Measurements from ENCODE around the gene L1TD1.

L1TD1 gene

DNA sequence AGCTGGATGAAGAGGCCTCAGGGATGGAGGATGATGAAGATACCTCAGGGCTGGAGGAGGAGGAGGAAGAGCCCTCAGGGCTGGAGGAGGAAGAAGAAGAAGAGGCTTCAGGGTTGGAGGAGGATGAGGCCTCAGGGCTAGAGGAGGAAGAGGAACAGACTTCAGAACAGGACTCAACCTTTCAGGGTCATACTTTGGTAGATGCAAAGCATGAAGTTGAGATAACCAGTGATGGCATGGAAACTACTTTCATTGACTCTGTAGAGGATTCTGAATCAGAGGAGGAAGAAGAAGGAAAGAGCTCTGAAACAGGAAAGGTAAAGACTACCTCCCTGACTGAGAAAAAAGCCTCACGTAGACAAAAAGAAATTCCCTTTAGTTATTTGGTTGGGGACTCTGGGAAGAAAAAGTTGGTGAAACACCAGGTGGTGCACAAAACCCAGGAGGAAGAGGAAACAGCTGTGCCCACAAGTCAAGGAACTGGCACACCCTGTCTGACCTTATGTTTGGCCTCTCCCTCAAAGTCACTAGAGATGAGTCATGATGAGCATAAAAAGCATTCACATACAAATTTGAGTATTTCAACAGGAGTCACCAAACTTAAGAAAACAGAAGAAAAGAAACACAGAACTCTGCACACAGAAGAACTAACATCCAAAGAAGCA lies 15.4 kb downstream of the L1TD1 start:
- Histone ChIP-seq H3K79me1 (ENCODE audit: low read depth, low read length) (peaks cover 3% of the 10 kb centered on the region), H3K36me3 (replicated peaks in 1 of 2; ENCODE audit: control insufficient read depth in 2 of 2, insufficient read depth in 2 of 2, low read length in 2 of 2) (peaks cover 0 to 17% of the 10 kb centered on the region in 2 donors), H3K14ac (ENCODE audit: low read length) (no peak overlapping the region), H3K4me3 (ENCODE audit: low read length in 2 of 2) (no peak overlapping the region), H4K8ac (ENCODE audit: low read depth, low read length) (no peak overlapping the region), H2BK5ac (ENCODE audit: low read length) (no peak overlapping the region), H2AK5ac (ENCODE audit: low read depth, low read length) (no peak overlapping the region), H3K4me1 (ENCODE audit: control insufficient read depth in 2 of 2, insufficient read depth in 1 of 2, low read depth in 1 of 2, low read length in 2 of 2) (no peaks in the 10 kb centered on the region), H3K27me3 (ENCODE audit: control insufficient read depth in 3 of 3, insufficient read depth in 3 of 3, low read depth in 1 of 3, low read length in 3 of 3) (no peaks in the 10 kb centered on the region), H4K91ac (ENCODE audit: low read depth, low read length, poor library complexity) (no peak overlapping the region), H3K4ac (ENCODE audit: low read length) (no peak overlapping the region), H3K9ac (ENCODE audit: low read depth, low read length, poor library complexity) (no peak overlapping the region), H2BK12ac (ENCODE audit: low read length) (no peak overlapping the region), H3K4me2 (ENCODE audit: insufficient read depth, low read length, poor library complexity, severe bottlenecking) (no peak overlapping the region), H2BK15ac (ENCODE audit: low read length) (no peak overlapping the region), H2BK120ac (ENCODE audit: low read depth, low read length) (no peak overlapping the region), H2AFZ (ENCODE audit: low read length) (no peak overlapping the region), H3K27ac (replicated peaks; ENCODE audit: low read length) (no peak overlapping the region), H3K18ac (ENCODE audit: low read length) (no peak overlapping the region), H3K23ac (ENCODE audit: low read depth, low read length, poor library complexity) (no peak overlapping the region), H3K9me3 (replicated peaks in 1 of 2; ENCODE audit: control insufficient read depth in 2 of 2, insufficient read depth in 1 of 2, low read depth in 1 of 2, low read length in 2 of 2) (peaks cover 2 to 12% of the 10 kb centered on the region in 2 donors)
- no peak for DNase-seq (ENCODE audit: low spot score)
- whole genome bisulfite sequencing, 2 donors (ENCODE audit: extremely low coverage in 2 of 2, insufficient read length in 2 of 2, insufficient replicate concordance in 1 of 2) = no CpG with 5 or more reads among the region's 1 CpG

DNA sequence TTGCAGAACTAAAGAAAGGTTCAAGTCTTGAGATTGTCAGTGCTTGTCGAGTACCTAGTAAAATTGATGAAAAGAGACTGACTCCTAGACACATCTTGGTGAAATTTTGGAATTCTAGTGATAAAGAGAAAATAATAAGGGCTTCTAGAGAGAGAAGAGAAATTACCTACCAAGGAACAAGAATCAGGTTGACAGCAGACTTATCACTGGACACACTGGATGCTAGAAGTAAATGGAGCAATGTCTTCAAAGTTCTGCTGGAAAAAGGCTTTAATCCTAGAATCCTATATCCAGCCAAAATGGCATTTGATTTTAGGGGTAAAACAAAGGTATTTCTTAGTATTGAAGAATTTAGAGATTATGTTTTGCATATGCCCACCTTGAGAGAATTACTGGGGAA lies 16.3 kb downstream of the L1TD1 start:
- no peak overlapping the region for H4K91ac ChIP-seq (ENCODE audit: low read depth, low read length, poor library complexity)
- no peak overlapping the region for H3K9ac ChIP-seq (ENCODE audit: low read depth, low read length, poor library complexity)
- H3K36me3 ChIP-seq (replicated peaks in 1 of 2; ENCODE audit: control insufficient read depth in 2 of 2, insufficient read depth in 2 of 2, low read length in 2 of 2) = peaks cover 0 to 14% of the 10 kb centered on the region in 2 donors
- no peak overlapping the region for H3K23ac ChIP-seq (ENCODE audit: low read depth, low read length, poor library complexity)
- no peaks in the 10 kb centered on the region for H3K4me1 ChIP-seq (ENCODE audit: control insufficient read depth in 2 of 2, insufficient read depth in 1 of 2, low read depth in 1 of 2, low read length in 2 of 2)
- no peak overlapping the region for H2AK5ac ChIP-seq (ENCODE audit: low read depth, low read length)
- H2BK5ac ChIP-seq (ENCODE audit: low read length) = no peak overlapping the region
- no peak overlapping the region for H3K18ac ChIP-seq (ENCODE audit: low read length)
- no peak overlapping the region for H3K4ac ChIP-seq (ENCODE audit: low read length)
- no CpG with 5 or more reads among the region's 1 CpG for WGBS, 2 donors (ENCODE audit: extremely low coverage in 2 of 2, insufficient read length in 2 of 2, insufficient replicate concordance in 1 of 2)
- H3K4me2 ChIP-seq (ENCODE audit: insufficient read depth, low read length, poor library complexity, severe bottlenecking) = no peak overlapping the region
- no peak overlapping the region for H4K8ac ChIP-seq (ENCODE audit: low read depth, low read length)
- peaks cover 2 to 10% of the 10 kb centered on the region in 2 donors for H3K9me3 ChIP-seq (replicated peaks in 1 of 2; ENCODE audit: control insufficient read depth in 2 of 2, insufficient read depth in 1 of 2, low read depth in 1 of 2, low read length in 2 of 2)
- H2BK12ac ChIP-seq (ENCODE audit: low read length) = no peak overlapping the region
- no peaks in the 10 kb centered on the region for H3K27me3 ChIP-seq (ENCODE audit: control insufficient read depth in 3 of 3, insufficient read depth in 3 of 3, low read depth in 1 of 3, low read length in 3 of 3)
- no peak overlapping the region for H3K14ac ChIP-seq (ENCODE audit: low read length)
- H3K79me1 ChIP-seq (ENCODE audit: low read depth, low read length) = peaks cover 3% of the 10 kb centered on the region
- H2AFZ ChIP-seq (ENCODE audit: low read length) = no peak overlapping the region
- H2BK120ac ChIP-seq (ENCODE audit: low read depth, low read length) = no peak overlapping the region
- H3K4me3 ChIP-seq (ENCODE audit: low read length in 2 of 2) = no peak overlapping the region
- H2BK15ac ChIP-seq (ENCODE audit: low read length) = no peak overlapping the region
- no peak for DNase-seq (ENCODE audit: low spot score)
- H3K27ac ChIP-seq (replicated peaks; ENCODE audit: low read length) = no peak overlapping the region

DNA sequence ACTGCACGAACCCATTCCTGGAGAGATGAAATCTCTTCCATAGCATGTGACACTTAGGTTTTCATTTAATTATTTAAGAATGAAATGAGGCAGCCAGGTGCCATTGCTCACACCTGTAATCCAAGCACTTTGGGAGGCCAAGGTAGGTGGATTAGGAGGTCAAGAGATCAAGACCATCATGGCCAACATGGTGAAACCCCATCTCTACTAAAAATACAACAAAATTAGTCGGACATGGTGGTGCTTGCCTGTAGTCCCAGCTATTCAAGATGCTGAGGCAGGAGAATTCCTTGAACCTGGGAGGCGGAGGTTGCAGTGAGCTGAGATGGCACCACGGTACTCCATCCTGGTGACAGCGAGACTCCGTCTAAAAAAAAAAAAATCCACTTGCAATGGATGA lies 17.8 kb downstream of the L1TD1 start:
- no peak overlapping the region for H2BK120ac ChIP-seq (ENCODE audit: low read depth, low read length)
- H3K4me2 ChIP-seq (ENCODE audit: insufficient read depth, low read length, poor library complexity, severe bottlenecking) = no peak overlapping the region
- H3K14ac ChIP-seq (ENCODE audit: low read length) = no peak overlapping the region
- no peak overlapping the region for H3K4ac ChIP-seq (ENCODE audit: low read length)
- H2AK5ac ChIP-seq (ENCODE audit: low read depth, low read length) = no peak overlapping the region
- no peak overlapping the region for H4K8ac ChIP-seq (ENCODE audit: low read depth, low read length)
- H3K4me3 ChIP-seq (ENCODE audit: low read length in 2 of 2) = no peak overlapping the region
- peaks cover 3% of the 10 kb centered on the region for H3K79me1 ChIP-seq (ENCODE audit: low read depth, low read length)
- no peak overlapping the region for H2BK15ac ChIP-seq (ENCODE audit: low read length)
- H2BK12ac ChIP-seq (ENCODE audit: low read length) = no peak overlapping the region
- no peak overlapping the region for H3K9ac ChIP-seq (ENCODE audit: low read depth, low read length, poor library complexity)
- WGBS, 2 donors (ENCODE audit: extremely low coverage in 2 of 2, insufficient read length in 2 of 2, insufficient replicate concordance in 1 of 2) = no CpG with 5 or more reads among the region's 6 CpGs
- no peak overlapping the region for H3K23ac ChIP-seq (ENCODE audit: low read depth, low read length, poor library complexity)
- H2BK5ac ChIP-seq (ENCODE audit: low read length) = no peak overlapping the region
- H3K18ac ChIP-seq (ENCODE audit: low read length) = no peak overlapping the region
- no peak overlapping the region for H4K91ac ChIP-seq (ENCODE audit: low read depth, low read length, poor library complexity)
- H3K27ac ChIP-seq (replicated peaks; ENCODE audit: low read length) = no peak overlapping the region
- H2AFZ ChIP-seq (ENCODE audit: low read length) = no peak overlapping the region
- H3K36me3 ChIP-seq (replicated peaks in 1 of 2; ENCODE audit: control insufficient read depth in 2 of 2, insufficient read depth in 2 of 2, low read length in 2 of 2) = peaks cover 0 to 13% of the 10 kb centered on the region in 2 donors
- H3K27me3 ChIP-seq (ENCODE audit: control insufficient read depth in 3 of 3, insufficient read depth in 3 of 3, low read depth in 1 of 3, low read length in 3 of 3) = no peaks in the 10 kb centered on the region
- H3K9me3 ChIP-seq (replicated peaks in 1 of 2; ENCODE audit: control insufficient read depth in 2 of 2, insufficient read depth in 1 of 2, low read depth in 1 of 2, low read length in 2 of 2) = peaks cover 2 to 9% of the 10 kb centered on the region in 2 donors
- DNase-seq (ENCODE audit: low spot score) = no peak
- H3K4me1 ChIP-seq (ENCODE audit: control insufficient read depth in 2 of 2, insufficient read depth in 1 of 2, low read depth in 1 of 2, low read length in 2 of 2) = no peaks in the 10 kb centered on the region

DNA sequence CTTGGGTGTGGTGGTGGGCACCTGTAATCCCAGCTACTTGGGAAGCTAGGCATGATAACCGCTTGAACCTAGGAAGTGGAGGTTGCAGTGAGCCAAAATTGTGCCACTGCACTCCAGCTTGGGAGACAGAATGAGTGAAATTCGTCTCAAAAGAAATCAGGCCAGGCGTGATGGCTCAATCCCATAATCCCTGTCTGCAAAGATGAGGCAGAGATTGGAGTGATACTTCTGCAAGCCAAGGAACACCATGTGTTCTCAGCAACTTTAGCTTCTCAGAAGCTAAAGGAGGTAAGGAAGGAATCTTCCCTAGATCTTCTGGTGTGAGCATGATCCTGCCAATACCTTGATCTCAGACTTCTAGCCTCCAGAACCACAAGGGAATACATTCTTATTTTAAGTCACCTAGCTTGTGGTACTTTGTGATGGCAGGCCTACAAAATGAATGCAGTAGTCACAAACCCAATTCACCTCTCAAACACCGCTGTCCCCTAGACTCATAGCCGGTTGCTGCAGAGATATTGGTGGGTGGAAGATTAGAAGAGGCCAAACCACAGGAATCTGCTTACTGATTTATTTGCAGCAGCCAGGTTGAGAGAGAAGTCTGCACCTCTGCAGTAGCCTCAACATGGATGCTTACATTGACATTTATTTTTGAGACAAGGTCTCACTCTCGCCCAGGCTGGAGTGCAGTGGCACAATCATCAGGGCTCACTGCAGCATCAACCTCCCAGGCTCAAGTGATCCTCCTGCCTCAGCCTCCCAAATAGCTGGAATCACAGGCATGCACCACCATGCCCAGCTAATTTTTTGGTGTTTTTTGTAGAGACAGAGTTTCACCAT lies 18.6 kb downstream of the L1TD1 start:
- Histone ChIP-seq H4K8ac (ENCODE audit: low read depth, low read length) (no peak overlapping the region), H3K4me1 (ENCODE audit: control insufficient read depth in 2 of 2, insufficient read depth in 1 of 2, low read depth in 1 of 2, low read length in 2 of 2) (no peaks in the 10 kb centered on the region), H3K79me1 (ENCODE audit: low read depth, low read length) (peaks cover 3% of the 10 kb centered on the region), H2AK5ac (ENCODE audit: low read depth, low read length) (no peak overlapping the region), H3K36me3 (replicated peaks in 1 of 2; ENCODE audit: control insufficient read depth in 2 of 2, insufficient read depth in 2 of 2, low read length in 2 of 2) (peaks cover 0 to 9% of the 10 kb centered on the region in 2 donors), H2BK12ac (ENCODE audit: low read length) (no peak overlapping the region), H3K4ac (ENCODE audit: low read length) (no peak overlapping the region), H3K4me3 (ENCODE audit: low read length in 2 of 2) (no peak overlapping the region), H2BK15ac (ENCODE audit: low read length) (no peak overlapping the region), H3K23ac (ENCODE audit: low read depth, low read length, poor library complexity) (no peak overlapping the region), H3K9me3 (replicated peaks in 1 of 2; ENCODE audit: control insufficient read depth in 2 of 2, insufficient read depth in 1 of 2, low read depth in 1 of 2, low read length in 2 of 2) (peaks cover 2 to 6% of the 10 kb centered on the region in 2 donors), H2BK5ac (ENCODE audit: low read length) (no peak overlapping the region), H3K27me3 (ENCODE audit: control insufficient read depth in 3 of 3, insufficient read depth in 3 of 3, low read depth in 1 of 3, low read length in 3 of 3) (no peaks in the 10 kb centered on the region), H4K91ac (ENCODE audit: low read depth, low read length, poor library complexity) (no peak overlapping the region), H3K4me2 (ENCODE audit: insufficient read depth, low read length, poor library complexity, severe bottlenecking) (no peak overlapping the region), H3K18ac (ENCODE audit: low read length) (no peak overlapping the region), H3K27ac (replicated peaks; ENCODE audit: low read length) (no peak overlapping the region), H2BK120ac (ENCODE audit: low read depth, low read length) (no peak overlapping the region), H2AFZ (ENCODE audit: low read length) (no peak overlapping the region), H3K9ac (ENCODE audit: low read depth, low read length, poor library complexity) (no peak overlapping the region), H3K14ac (ENCODE audit: low read length) (no peak overlapping the region)
- no peak for DNase-seq (ENCODE audit: low spot score)
- no CpG with 5 or more reads among the region's 6 CpGs for WGBS, 2 donors (ENCODE audit: extremely low coverage in 2 of 2, insufficient read length in 2 of 2, insufficient replicate concordance in 1 of 2)

Measured in neuronal stem cell (in vitro differentiated cells).